HG03342 (cell line): ENCODE data around the gene IL16.
"Not testable (repeated sequence)": the region's sequence is repeated elsewhere in the genome, so short reads cannot be mapped to it uniquely, and the experiment has no call there.

Source experiments
- ATAC-seq: cut with Tn5 transposase; IDR thresholded peaks from one replicate; pipeline ENCODE4 v1.9.1; 2021; ENCODE audit warnings: mild to moderate bottlenecking, moderate library complexity; ENCODE audit not compliant: unreplicated experiment

The IL16 gene

GRCh38 chr15:81196576-81197254 lies at the start of gene IL16:
Gene IL16 (plus strand): TSS chr15:81196879. CDS start chr15:81225400, 28,521 bp downstream.
- ATAC-seq, result no peak

- ATAC-seq, result no peak
Measured at GRCh38 chr15:81151389-81151788, 45.3 kb upstream of the IL16 start.

- ATAC-seq, result no peak
Measured at GRCh38 chr15:81152339-81152738, 44.3 kb upstream of the IL16 start.

DNA sequence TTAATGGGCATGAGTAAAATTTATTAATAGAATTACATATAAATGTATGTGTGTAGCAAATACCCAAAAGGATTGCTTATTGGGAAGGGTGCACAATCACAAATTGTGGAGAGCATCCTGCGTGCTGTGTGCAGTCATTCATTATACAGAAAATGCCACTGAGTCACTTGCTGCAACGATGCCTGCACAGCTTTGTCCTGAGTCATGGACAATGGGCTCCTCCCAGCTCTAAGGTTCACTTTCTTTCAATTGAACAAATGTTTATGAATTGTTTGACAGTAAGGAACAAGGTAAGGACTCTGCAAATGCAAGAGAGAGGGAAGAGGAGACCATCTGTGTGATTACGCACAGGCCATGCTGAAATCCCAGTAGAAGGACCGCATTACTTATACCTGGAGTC lies 43.9 kb upstream of the IL16 start:
- ATAC-seq, result no peak

- peak; percentile 47 for ATAC-seq
Measured at GRCh38 chr15:81155375-81156218, 41.1 kb upstream of the IL16 start.

DNA sequence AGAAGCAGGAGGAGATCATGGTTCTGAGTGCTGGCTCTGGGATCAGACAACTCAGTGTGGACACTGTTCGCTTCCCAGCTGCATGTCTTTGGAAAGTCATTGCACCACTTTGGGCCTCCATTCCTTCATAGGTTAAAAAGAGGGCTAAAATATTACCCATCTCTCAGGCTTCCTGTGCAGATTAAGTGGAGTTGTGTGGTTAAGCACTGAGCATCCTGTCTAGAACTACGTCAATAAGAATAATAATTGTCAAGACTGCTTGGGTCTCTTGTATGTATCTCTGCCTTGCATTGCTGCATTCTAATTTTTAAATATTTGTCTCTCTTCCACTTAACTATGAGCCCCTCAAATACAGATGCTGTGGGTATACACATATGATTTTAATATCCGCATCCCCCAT lies 40.4 kb upstream of the IL16 start:
- ATAC-seq, result no peak

- no peak for ATAC-seq
Measured at GRCh38 chr15:81157195-81157938, 39.3 kb upstream of the IL16 start.

DNA sequence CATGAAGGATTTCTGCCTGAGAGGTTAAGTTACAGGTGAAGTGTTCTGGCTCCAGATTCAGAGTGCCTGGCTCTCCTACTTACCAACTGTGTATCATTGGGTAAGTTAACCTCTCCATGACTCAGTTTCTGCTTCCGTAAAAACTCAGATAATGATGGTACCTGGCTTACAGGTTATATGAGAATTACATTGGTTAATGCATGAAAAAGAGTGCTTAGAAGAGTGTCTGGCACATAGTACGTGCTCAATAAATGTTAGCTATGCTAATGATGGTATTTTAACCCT lies 38.8 kb upstream of the IL16 start:
- ATAC-seq, result no peak

DNA sequence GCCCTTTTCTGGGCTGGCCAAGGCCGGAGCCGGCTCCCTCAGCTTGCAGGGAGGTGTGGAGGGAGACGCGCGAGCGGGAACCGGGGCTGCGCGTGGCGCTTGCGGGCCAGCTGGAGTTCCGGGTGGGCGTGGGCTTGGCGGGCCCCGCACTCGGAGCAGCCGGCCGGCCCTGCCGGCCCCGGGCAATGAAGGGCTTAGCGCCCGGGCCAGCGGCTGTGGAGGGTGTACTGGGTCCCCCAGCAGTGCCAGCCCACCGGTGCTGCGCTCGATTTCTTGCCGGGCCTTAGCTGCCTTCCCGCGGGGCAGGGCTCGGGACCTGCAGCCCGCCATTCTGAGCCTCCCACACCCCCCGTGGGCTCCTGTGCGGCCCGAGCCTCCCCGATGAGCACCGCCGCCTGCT lies 38.1 kb upstream of the IL16 start:
- ATAC-seq, result not testable (repeated sequence)

DNA sequence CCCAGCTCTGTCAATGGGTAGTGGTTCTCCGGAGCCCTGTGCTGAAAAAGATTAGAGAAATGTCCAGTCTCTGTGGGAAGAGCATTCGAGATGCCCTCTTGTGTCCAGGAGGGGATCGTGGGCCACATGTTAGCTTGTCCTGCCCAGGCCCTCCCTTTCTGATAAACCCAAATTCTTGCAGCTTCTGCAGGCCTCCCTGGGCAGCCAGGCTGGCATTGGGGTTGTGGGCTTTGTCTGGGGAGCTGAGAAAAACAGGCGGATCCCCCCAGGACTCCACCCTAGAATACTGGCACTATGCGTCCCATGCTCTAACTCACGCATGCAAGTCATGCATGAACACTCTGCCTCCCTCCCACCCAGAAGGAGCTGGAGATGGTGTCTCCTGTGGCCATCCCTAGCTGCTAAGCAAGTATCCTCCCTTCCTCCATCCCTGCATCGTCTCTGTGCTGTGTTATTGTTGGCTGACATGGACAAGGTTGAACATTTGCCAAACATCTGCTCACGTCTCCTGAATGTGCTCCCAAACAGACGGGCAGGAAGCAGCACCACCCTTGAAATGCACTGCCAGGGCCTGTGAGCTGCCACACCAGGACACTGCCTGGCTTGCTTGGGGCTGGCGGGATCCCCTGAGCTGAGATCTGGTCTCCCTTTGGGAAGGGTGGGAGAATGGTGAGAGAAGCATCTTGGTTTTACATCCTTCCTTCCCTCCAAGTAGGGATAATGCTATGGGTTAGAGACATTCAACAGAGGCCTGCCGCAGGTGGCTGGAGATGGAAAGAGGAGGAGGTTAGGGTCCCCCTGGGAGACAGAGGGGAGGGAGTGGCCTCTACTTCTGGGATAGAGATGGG lies 36.1 kb upstream of the IL16 start:
- no peak for ATAC-seq

GRCh38 chr15:81161160-81161673 lies 35.5 kb upstream of the IL16 start:
- ATAC-seq, result no peak

DNA sequence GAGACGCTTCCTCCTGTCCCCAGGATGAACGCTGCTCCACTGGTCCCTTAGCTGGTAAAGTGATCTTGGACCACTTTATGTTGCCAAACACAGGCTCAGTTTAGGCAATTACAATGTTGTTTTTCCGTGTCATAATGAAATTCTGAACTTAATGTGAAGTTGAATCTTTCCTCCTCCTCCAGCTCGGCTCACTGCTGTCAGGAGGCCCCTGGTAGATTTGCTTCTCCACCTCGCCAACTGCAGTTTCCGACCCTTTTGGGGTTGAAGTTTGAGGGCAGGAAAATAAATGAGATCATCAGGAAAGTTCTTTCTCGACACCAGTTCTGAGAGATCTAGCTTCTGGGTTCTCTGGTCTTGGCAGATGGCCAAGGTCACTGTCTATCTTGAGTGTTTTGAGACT lies 34.8 kb upstream of the IL16 start:
- no peak for ATAC-seq

DNA sequence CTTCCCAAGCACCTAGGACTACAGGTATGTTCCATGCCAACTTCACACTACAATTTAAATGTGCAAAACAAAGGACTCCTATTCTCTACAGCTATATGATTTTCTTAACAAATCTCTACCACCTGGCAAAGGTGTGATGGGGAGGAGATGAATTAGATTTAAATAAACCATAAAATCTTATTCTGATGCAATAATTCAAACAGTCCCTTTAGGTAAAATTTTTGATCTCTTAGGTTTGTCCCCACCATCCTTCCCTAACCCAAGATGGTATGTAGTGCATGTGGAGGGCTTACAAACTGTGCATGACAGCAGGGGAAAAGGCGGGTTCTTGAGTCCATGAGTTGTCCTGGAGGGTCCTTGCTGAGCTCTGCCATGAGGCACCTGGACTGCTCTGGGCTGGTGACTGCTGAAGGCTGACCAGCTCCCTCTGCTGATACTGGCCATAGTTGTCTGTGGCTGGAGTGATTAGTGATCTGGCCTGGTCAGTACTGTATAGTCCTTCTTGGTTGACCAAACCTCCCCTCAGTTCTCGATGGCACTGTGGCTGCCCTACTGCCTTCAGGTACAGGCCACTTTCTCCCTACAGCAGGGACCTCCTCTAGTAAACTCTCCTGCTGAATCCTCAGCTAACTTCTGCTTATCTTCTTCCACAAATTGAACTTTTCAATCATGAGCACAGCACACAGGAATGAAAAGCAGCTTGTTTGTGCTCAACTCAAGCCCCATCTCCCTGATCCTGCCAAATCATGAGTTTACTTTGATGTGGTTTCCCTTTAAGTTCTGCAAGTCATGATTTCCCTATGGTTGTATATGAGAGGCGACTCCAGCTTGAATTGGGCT lies 32.5 kb upstream of the IL16 start:
- ATAC-seq, result no peak

- no peak for ATAC-seq
Measured at GRCh38 chr15:81165535-81165934, 31.1 kb upstream of the IL16 start.

DNA sequence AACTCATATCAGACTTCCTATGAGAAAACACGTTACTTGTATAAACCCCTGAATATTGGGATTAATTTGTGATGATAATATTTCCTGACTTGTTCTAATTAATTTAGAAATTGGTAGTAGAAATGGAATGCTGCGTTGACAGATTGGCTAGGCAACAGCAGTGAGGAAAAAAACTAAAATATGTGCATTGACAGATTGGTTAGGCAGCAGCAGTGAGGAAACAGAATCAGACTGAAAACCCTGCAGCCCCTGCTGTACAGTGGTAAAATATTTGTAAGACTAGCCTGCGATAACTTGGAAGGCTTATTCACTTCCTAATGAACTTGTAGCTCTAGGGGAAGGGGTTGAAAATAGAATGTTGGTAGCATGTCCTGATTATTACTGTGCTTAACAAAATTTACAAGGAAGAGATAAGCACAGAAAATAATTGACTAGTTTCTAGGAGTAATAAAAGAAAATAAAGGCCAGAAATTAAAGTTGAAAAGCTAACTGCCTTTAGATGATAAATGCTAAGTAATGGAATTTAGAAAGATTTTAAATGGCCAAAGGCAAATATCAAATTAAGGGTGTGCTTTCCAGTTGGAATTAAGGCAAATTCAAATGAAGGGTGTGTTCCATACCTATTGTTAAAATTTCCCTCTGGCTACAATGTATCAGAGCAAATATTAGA lies 29.9 kb upstream of the IL16 start:
- no peak for ATAC-seq

GRCh38 chr15:81168131-81168526 lies 28.6 kb upstream of the IL16 start:
- no peak for ATAC-seq

DNA sequence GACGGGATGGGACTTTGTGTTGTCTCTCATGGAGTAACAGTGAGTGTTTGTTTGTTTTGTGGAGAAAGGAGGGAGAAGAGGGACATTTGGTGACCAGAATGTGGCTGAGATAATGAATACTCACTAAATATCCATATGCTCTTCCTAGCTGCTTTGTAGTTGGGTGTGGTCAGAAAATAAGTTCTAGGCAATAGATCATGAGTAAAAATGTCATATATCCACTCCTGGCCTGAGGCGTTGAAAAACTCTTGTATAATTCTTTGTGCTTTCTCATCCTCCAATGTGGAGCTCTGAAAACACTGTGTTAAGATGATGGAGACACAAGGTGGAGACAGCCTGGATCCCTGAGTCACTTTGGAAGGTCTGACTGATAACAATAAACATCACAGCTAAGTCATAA lies 28.0 kb upstream of the IL16 start:
- no peak for ATAC-seq

- ATAC-seq, result no peak
Measured at GRCh38 chr15:81170511-81170910, 26.2 kb upstream of the IL16 start.

DNA sequence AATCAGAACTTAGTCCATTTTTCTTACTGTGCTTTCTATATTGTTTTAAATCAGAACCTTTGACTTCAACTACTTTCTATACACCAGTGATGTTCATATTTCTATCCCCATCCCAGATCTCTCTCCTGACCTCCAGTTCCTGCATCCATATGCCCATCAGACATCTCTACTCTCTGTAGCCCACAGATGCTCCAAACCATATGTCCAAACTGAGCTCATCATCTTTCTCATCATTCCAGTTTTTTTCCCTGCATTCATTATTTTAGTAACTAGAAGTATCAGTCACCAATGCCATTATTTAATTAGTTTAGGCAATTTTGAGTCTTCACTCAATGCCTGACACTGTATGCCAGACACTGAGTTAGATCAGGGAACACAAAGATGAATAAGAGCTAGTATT lies 25.4 kb upstream of the IL16 start:
- no peak for ATAC-seq
